Ishikawa (cell line): ENCODE measurements around the gene PTER.
A peak's percentile ranks its signal among the peaks of the same experiment; 100 is the strongest.

Experiments used
- CEBPB ChIP-seq: IDR thresholded peaks from 2 replicates; pipeline ENCODE4 v1.6.1; 2012
- CREB1 ChIP-seq: IDR thresholded peaks from 2 replicates; pipeline ENCODE4 v1.6.1; 2012; ENCODE audit warnings: low read depth
- EGR1 ChIP-seq: IDR thresholded peaks from 2 replicates; pipeline ENCODE4 v1.6.1; 2012
- EP300 ChIP-seq: IDR thresholded peaks from 2 replicates; pipeline ENCODE4 v1.6.1; 2012; ENCODE audit warnings: borderline replicate concordance
- FOXM1 ChIP-seq: IDR thresholded peaks from 2 replicates; pipeline ENCODE4 v1.6.1; 2012; ENCODE audit warnings: low read depth, borderline replicate concordance
- MAX ChIP-seq: IDR thresholded peaks from 2 replicates; pipeline ENCODE4 v1.6.1; 2012
- NFIC ChIP-seq: IDR thresholded peaks from 2 replicates; pipeline ENCODE4 v1.6.1; 2012
- RAD21 ChIP-seq: IDR thresholded peaks from 2 replicates; pipeline ENCODE4 v1.6.1; 2012; ENCODE audit warnings: low read depth
- REST ChIP-seq: IDR thresholded peaks from 2 replicates; pipeline ENCODE4 v1.6.1; 2012; ENCODE audit warnings: low read depth, mild to moderate bottlenecking
- TAF1 ChIP-seq: IDR thresholded peaks from 2 replicates; pipeline ENCODE4 v1.6.1; 2012; ENCODE audit warnings: low read depth, mild to moderate bottlenecking
- TCF12 ChIP-seq: IDR thresholded peaks from 2 replicates; pipeline ENCODE4 v1.6.1; 2012; ENCODE audit warnings: low read depth
- TEAD4 ChIP-seq: IDR thresholded peaks from 2 replicates; pipeline ENCODE4 v1.6.1; 2012
- USF1 ChIP-seq: IDR thresholded peaks from 2 replicates; pipeline ENCODE4 v1.6.1; 2012
- YY1 ChIP-seq: IDR thresholded peaks from 2 replicates; pipeline ENCODE4 v1.6.1; 2012; ENCODE audit warnings: low read depth
- ZBTB7A ChIP-seq: IDR thresholded peaks from 2 replicates; pipeline ENCODE4 v1.6.1; 2012; ENCODE audit warnings: low read depth

PTER gene

GRCh38 chr10:16466001-16466400 lies 29.2 kb downstream of the PTER start:
- TF ChIP-seq TAF1, result no peak
- TF ChIP-seq CREB1, result no peak
- TF ChIP-seq TCF12, result no peak
- TF ChIP-seq EGR1, result no peak
- TF ChIP-seq USF1, result no peak
- TF ChIP-seq EP300, result no peak
- no peak for TF ChIP-seq CEBPB
- no peak for TF ChIP-seq YY1
- no peak for TF ChIP-seq NFIC
- TF ChIP-seq ZBTB7A, result no peak

- TF ChIP-seq NFIC (no peak), TEAD4 (no peak)
Observed at GRCh38 chr10:16470747-16471146, 33.9 kb downstream of the PTER start.

- no peak for TF ChIP-seq TEAD4
- no peak for TF ChIP-seq EP300
- TF ChIP-seq NFIC, result no peak
- TF ChIP-seq CREB1, result no peak
- TF ChIP-seq CEBPB, result no peak
- no peak for TF ChIP-seq REST
- TF ChIP-seq TCF12, result no peak
Observed at GRCh38 chr10:16472828-16473227, 36.0 kb downstream of the PTER start.

- TF ChIP-seq EP300, result no peak
- TF ChIP-seq EGR1, result no peak
- no peak for TF ChIP-seq USF1
- no peak for TF ChIP-seq CEBPB
- no peak for TF ChIP-seq YY1
- TF ChIP-seq CREB1, result no peak
- no peak for TF ChIP-seq TEAD4
- TF ChIP-seq MAX, result no peak
Observed at GRCh38 chr10:16477757-16478156, 40.9 kb downstream of the PTER start.

- TF ChIP-seq EGR1 (no peak), USF1 (no peak), TAF1 (no peak), RAD21 (no peak), FOXM1 (no peak), YY1 (no peak), EP300 (no peak), CEBPB (no peak), TCF12 (no peak), CREB1 (no peak), NFIC (no peak), ZBTB7A (no peak), MAX (no peak)
Observed at GRCh38 chr10:16478801-16479200, 42.0 kb downstream of the PTER start.

- no peak for TF ChIP-seq MAX
- TF ChIP-seq TEAD4, result peak; percentile 62
Observed at GRCh38 chr10:16481052-16481728, 44.4 kb downstream of the PTER start.

GRCh38 chr10:16483241-16483917 lies 46.6 kb downstream of the PTER start:
- TF ChIP-seq TEAD4, result no peak

- no peak for TF ChIP-seq TAF1
- no peak for TF ChIP-seq ZBTB7A
Observed at GRCh38 chr10:16490511-16490910, 53.7 kb downstream of the PTER start.
